IMR-90 (cell line): ENCODE measurements around the gene MERTK. TPM values are rescaled to one million over a fixed set of nuclear protein-coding genes. Genes with fewer than 3 reads are reported as not detected.

Experiments
- ATAC-seq: fragments of 200-7000 bp; cut with Tn5 transposase; 2 replicates; pipeline ENCODE4 v1.9.1; 2020; ENCODE audit warnings: low read depth, mild to moderate bottlenecking, moderate library complexity
- BruUV-seq: library from RNA; stranded (reverse); fragments of 400-500 nt; replicated peaks from 2 replicates; lab custom pipeline; 2021; lab: Mats Ljungman, UMichigan
- CTCF ChIA-PET: fragments of 300-600 bp; formaldehyde crosslinking; extraction: SDS; loops from one replicate; lab custom pipeline; 2021; ENCODE audit warnings: antibody characterized with exemption; lab: Yijun Ruan, JAX
- POLR2A ChIA-PET: fragments of 300-600 bp; sonication (Branson Sonifier 250); formaldehyde crosslinking; loops from one replicate; lab custom pipeline; 2022; ENCODE audit warnings: antibody characterized with exemption; ENCODE audit not compliant: unreplicated experiment; lab: Charles Lee
- DNase-seq: peaks from one replicate; pipeline ENCODE4 v3.0.0; 2013
- H2AFZ ChIP-seq: replicated peaks from 2 replicates; pipeline ENCODE3; 2013; ENCODE audit warnings: low read length, mild to moderate bottlenecking; ENCODE audit not compliant: poor library complexity
- H2AK5ac ChIP-seq: 2 replicates; pipeline ENCODE4 v1.6.1; 2013; ENCODE audit warnings: low read depth, low read length, inconsistent platforms
- H2AK9ac ChIP-seq: replicated peaks from 2 replicates; pipeline ENCODE3; 2013; ENCODE audit warnings: mild to moderate bottlenecking, low read depth, low read length, moderate library complexity; ENCODE audit not compliant: poor library complexity
- H2BK120ac ChIP-seq: 2 replicates; pipeline ENCODE4 v1.6.1; 2013; ENCODE audit warnings: low read depth, low read length, inconsistent platforms
- H2BK15ac ChIP-seq: 3 replicates; pipeline ENCODE4 v1.6.1; 2013; ENCODE audit warnings: low read depth, low read length, inconsistent platforms
- H2BK20ac ChIP-seq: 2 replicates; pipeline ENCODE4 v1.6.1; 2013; ENCODE audit warnings: low read depth, mild to moderate bottlenecking, inconsistent platforms, low read length, moderate library complexity
- H2BK5ac ChIP-seq: 2 replicates; pipeline ENCODE4 v1.6.1; 2013; ENCODE audit warnings: mild to moderate bottlenecking, low read depth, low read length, inconsistent platforms; ENCODE audit not compliant: poor library complexity, severe bottlenecking
- H3K14ac ChIP-seq: replicated peaks from 2 replicates; pipeline ENCODE4 v1.6.1; 2013; ENCODE audit warnings: low read depth, low read length, inconsistent platforms
- H3K18ac ChIP-seq: 2 replicates; pipeline ENCODE4 v1.6.1; 2013; ENCODE audit warnings: low read depth, low read length, control low read depth
- H3K23ac ChIP-seq: 2 replicates; pipeline ENCODE4 v1.6.1; 2013; ENCODE audit warnings: low read depth, low read length, inconsistent platforms
- H3K27ac ChIP-seq: 2 replicates; pipeline ENCODE4 v1.5.1; 2013; ENCODE audit warnings: mild to moderate bottlenecking, control low read depth, low read length; ENCODE audit not compliant: insufficient read depth
- H3K27me3 ChIP-seq: 2 replicates; pipeline ENCODE4 v1.6.1; 2013; ENCODE audit warnings: low read length; ENCODE audit not compliant: control insufficient read depth, insufficient read depth
- H3K36me3 ChIP-seq: 2 replicates; pipeline ENCODE4 v1.6.1; 2013; ENCODE audit warnings: low read length, mixed read lengths; ENCODE audit not compliant: control insufficient read depth, insufficient read depth
- H3K4ac ChIP-seq: 2 replicates; pipeline ENCODE4 v1.6.1; 2013; ENCODE audit warnings: low read depth, low read length, inconsistent platforms
- H3K4me1 ChIP-seq: 2 replicates; pipeline ENCODE4 v1.6.1; 2013; ENCODE audit warnings: low read length, mixed read lengths; ENCODE audit not compliant: control insufficient read depth, insufficient read depth
- H3K4me2 ChIP-seq: 2 replicates; pipeline ENCODE4 v1.6.1; 2013; ENCODE audit warnings: low read depth, mild to moderate bottlenecking, control low read depth, low read length, moderate library complexity
- H3K4me3 ChIP-seq: 2 replicates; pipeline ENCODE4 v1.5.1; 2013; ENCODE audit warnings: low read depth, mild to moderate bottlenecking, control low read depth, low read length, moderate library complexity; ENCODE audit not compliant: insufficient read depth
- H3K56ac ChIP-seq: 2 replicates; pipeline ENCODE4 v1.6.1; 2013; ENCODE audit warnings: low read length, inconsistent platforms; ENCODE audit not compliant: insufficient read depth; ENCODE audit errors: extremely low read depth
- H3K79me1 ChIP-seq, 2 experiments: 2 replicates each; pipeline ENCODE4 v1.6.1; 2013; ENCODE audit warnings: low read length in 2 of 2, inconsistent platforms in 1 of 2, low read depth in 1 of 2
- H3K9ac ChIP-seq: 2 replicates; pipeline ENCODE4 v1.6.1; 2013; ENCODE audit warnings: low read depth, low read length, control low read depth
- H3K9me1 ChIP-seq: 2 replicates; pipeline ENCODE4 v1.6.1; 2013; ENCODE audit warnings: low read length, inconsistent platforms; ENCODE audit not compliant: insufficient read depth
- H3K9me3 ChIP-seq: 2 replicates; pipeline ENCODE4 v1.6.1; 2013; ENCODE audit warnings: low read length; ENCODE audit not compliant: control insufficient read depth, insufficient read depth
- H4K20me1 ChIP-seq: 2 replicates; pipeline ENCODE4 v1.6.1; 2013; ENCODE audit warnings: low read length, inconsistent platforms; ENCODE audit not compliant: insufficient read depth
- H4K5ac ChIP-seq: 2 replicates; pipeline ENCODE4 v1.6.1; 2013; ENCODE audit warnings: mild to moderate bottlenecking, low read depth, low read length, control low read depth
- H4K8ac ChIP-seq, 2 experiments: 2 replicates each; pipeline ENCODE4 v1.6.1; 2013; ENCODE audit warnings: low read depth in 2 of 2, low read length in 2 of 2, control low read depth in 1 of 2, inconsistent platforms in 1 of 2
- H4K91ac ChIP-seq: 2 replicates; pipeline ENCODE4 v1.6.1; 2013; ENCODE audit warnings: low read depth, low read length, inconsistent platforms; ENCODE audit not compliant: insufficient read depth
- BHLHE40 ChIP-seq: fragments of 150-350 bp; IDR thresholded peaks from 2 replicates; pipeline ENCODE4 v1.6.1; 2016; ENCODE audit warnings: mild to moderate bottlenecking, low read depth, low read length
- CEBPB ChIP-seq: IDR thresholded peaks from 2 replicates; pipeline ENCODE4 v1.6.1; 2012; ENCODE audit warnings: low read depth, low read length, improper control_type of control experiment
- FOS ChIP-seq: fragments of 150-350 bp; IDR thresholded peaks from 2 replicates; pipeline ENCODE4 v1.6.1; 2016; ENCODE audit warnings: low read depth, low read length
- MAFK ChIP-seq: IDR thresholded peaks from 2 replicates; pipeline ENCODE4 v1.6.1; 2012; ENCODE audit warnings: low read depth, low read length, improper control_type of control experiment
- MAZ ChIP-seq: IDR thresholded peaks from 2 replicates; pipeline ENCODE4 v1.6.1; 2012; ENCODE audit warnings: low read depth, mild to moderate bottlenecking, low read length, improper control_type of control experiment, moderate library complexity, borderline replicate concordance
- MXI1 ChIP-seq: IDR thresholded peaks from 2 replicates; pipeline ENCODE4 v1.6.1; 2012; ENCODE audit warnings: low read depth, mild to moderate bottlenecking, low read length, moderate library complexity, borderline replicate concordance
- NFE2L2 ChIP-seq: fragments of 150-350 bp; IDR thresholded peaks from 2 replicates; pipeline ENCODE4 v1.6.1; 2016; ENCODE audit warnings: low read depth, mild to moderate bottlenecking, low read length
- POLR2A ChIP-seq: IDR thresholded peaks from 2 replicates; pipeline ENCODE4 v1.6.1; 2012; ENCODE audit warnings: mild to moderate bottlenecking, low read depth, low read length
- RCOR1 ChIP-seq: IDR thresholded peaks from 2 replicates; pipeline ENCODE4 v1.6.1; 2012; ENCODE audit warnings: mild to moderate bottlenecking, low read length, improper control_type of control experiment; ENCODE audit not compliant: insufficient replicate concordance
- RFX5 ChIP-seq: IDR thresholded peaks from 2 replicates; pipeline ENCODE4 v1.8.0; 2012; ENCODE audit warnings: low read depth, mild to moderate bottlenecking, low read length, moderate library complexity
- SMC3 ChIP-seq: fragments of 150-350 bp; IDR thresholded peaks from 2 replicates; pipeline ENCODE4 v1.6.1; 2016; ENCODE audit warnings: low read depth, mild to moderate bottlenecking, antibody characterized with exemption, low read length, moderate library complexity
- WGBS, 2 experiments: methylation state at CpG; one replicate each; pipeline versions ENCODE4 v1.1.5 to v1.1.7; 2013; ENCODE audit warnings: missing lambda C conversion rate in 2 of 2; ENCODE audit not compliant: insufficient read length in 1 of 2; ENCODE audit errors: extremely low coverage in 2 of 2; 5-methylcytosine and 5-hydroxymethylcytosine counted together
- dilution Hi-C: fragments of 300-500 bp; cut with HindIII; formaldehyde crosslinking; loops from one replicate; pipeline ENCODE4 v1.14.3; 2018; ENCODE audit warnings: low sequenced_read_pairs; ENCODE audit not compliant: unreplicated experiment
- in situ Hi-C: fragments of 300-500 bp; cut with MboI; formaldehyde crosslinking; loops from 3 replicates; pipeline ENCODE4 v1.14.3; 2019; ENCODE audit warnings: low sequenced_read_pairs, inconsistent platforms, mixed read lengths
- intact Hi-C: fragments of 100-400 bp; cut with micrococcal nuclease; formaldehyde crosslinking; loops from 2 replicates; pipeline ENCODE4 v1.10.0; 2022
- polyA plus RNA-seq, 3 experiments: library from polyadenylated mRNA; depleted of rRNA; stranded (reverse); fragments of >200 nt; gene quantifications; 2 replicates each; pipeline ENCODE4 v1.2.3, GENCODE V29; 2012; ENCODE audit warnings: low replicate concordance in 1 of 3
- total RNA-seq: library from RNA; depleted of rRNA; stranded (reverse); fragments of >200 nt; gene quantifications from 2 replicates; pipeline ENCODE4 v1.2.3, GENCODE V29; 2012
- TF ChIP-seq, protein P1 (sequence below): fragments of 150-350 bp; IDR thresholded peaks from 2 replicates; pipeline ENCODE4 v1.6.1; 2017; ENCODE audit warnings: mild to moderate bottlenecking, antibody characterized with exemption, low read length, low read depth
- TF ChIP-seq, protein P2 (sequence below): fragments of 150-350 bp; IDR thresholded peaks from 2 replicates; pipeline ENCODE4 v1.6.1; 2016; ENCODE audit warnings: low read depth, mild to moderate bottlenecking, low read length, moderate library complexity, borderline replicate concordance
- TF ChIP-seq, protein P3 (sequence below): conservative IDR thresholded peaks from 2 replicates; pipeline ENCODE4 v1.5.1; 2012; ENCODE audit warnings: mild to moderate bottlenecking, low read depth, low read length, improper control_type of control experiment

Gene MERTK
- total and polyA plus RNA-seq, 2 of the 4 experiments (the other 2 are of a cell fraction): 0.36 to 0.62 TPM

DNA sequence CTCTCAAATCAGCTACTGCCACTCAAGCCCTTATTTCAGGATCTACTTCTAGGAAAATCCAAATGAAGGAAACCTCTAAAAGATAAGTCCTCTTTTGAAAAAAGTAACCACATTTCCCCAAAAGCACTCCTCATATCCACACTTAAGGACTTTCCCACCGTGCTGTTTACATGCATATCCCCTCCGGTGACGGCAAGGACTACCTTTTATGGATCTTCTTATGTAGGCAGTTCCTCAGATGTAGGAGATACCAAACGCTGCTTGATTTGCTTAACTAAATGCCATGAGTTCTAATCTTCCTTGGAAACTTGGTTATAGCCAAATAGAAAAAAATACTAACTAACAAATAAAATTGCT is 149.8 kb downstream of the MERTK start:
- ChIA-PET CTCF (interaction anchor here (0.5 to 1.0 kb wide), 3 partner anchors 10 to 161 kb away, joined by 3 to 4 read pairs (median 3); no protein-coding TSS in a partner anchor), POLR2A (no interaction called here)
- no peak overlapping the region for H2BK15ac ChIP-seq
- no peak overlapping the region for H3K4me2 ChIP-seq
- H2BK20ac ChIP-seq: no peak overlapping the region
- H3K4ac ChIP-seq: no peak overlapping the region
- H3K9ac ChIP-seq: no peak overlapping the region
- no peaks in the 10 kb centered on the region for H3K36me3 ChIP-seq
- H2AK5ac ChIP-seq: no peak overlapping the region
- no peak overlapping the region for H2BK120ac ChIP-seq
- H3K27ac ChIP-seq: no peak overlapping the region
- H4K91ac ChIP-seq: no peak overlapping the region
- H3K56ac ChIP-seq: no peak overlapping the region
- in situ Hi-C loops (loop anchor here (5.0 kb wide), 1 partner anchor 156 kb away; no protein-coding TSS in a partner anchor), dilution Hi-C loops (no loop called here), intact Hi-C loops (loop anchor here (1.0 kb wide), 1 partner anchor 161 kb away; no protein-coding TSS in a partner anchor)
- ATAC-seq: no peak
- H3K23ac ChIP-seq: no peak overlapping the region
- H2AK9ac ChIP-seq: no peak overlapping the region
- no peaks in the 10 kb centered on the region; the same call in 1 of the 2 replicates for H3K9me1 ChIP-seq
- no peak overlapping the region for H2AFZ ChIP-seq
- peaks cover 0 to 1% of the 10 kb centered on the region in 2 experiments; a peak in 2 of 4 replicates for H3K79me1 ChIP-seq
- WGBS, 2 experiments: no CpG with 5 or more reads among the region's 4 CpGs
- no peak overlapping the region for H3K4me3 ChIP-seq
- H3K4me1 ChIP-seq: no peaks in the 10 kb centered on the region
- no peak overlapping the region for H3K18ac ChIP-seq
- peaks cover 14% of the 10 kb centered on the region for H3K9me3 ChIP-seq
- H2BK5ac ChIP-seq: no peak overlapping the region
- H4K5ac ChIP-seq: no peak overlapping the region
- no peak overlapping the region for H3K14ac ChIP-seq
- H3K27me3 ChIP-seq: no peaks in the 10 kb centered on the region
- no peak for DNase-seq
- H4K20me1 ChIP-seq: no peaks in the 10 kb centered on the region
- TF ChIP-seq FOS (no peak), MAFK (no peak), RFX5 (no peak), SMC3 (no peak), BHLHE40 (no peak), NFE2L2 (no peak), POLR2A (no peak), CEBPB (no peak), MXI1 (no peak), RCOR1 (no peak), MAZ (no peak)
- TF ChIP-seq, protein P1, sequence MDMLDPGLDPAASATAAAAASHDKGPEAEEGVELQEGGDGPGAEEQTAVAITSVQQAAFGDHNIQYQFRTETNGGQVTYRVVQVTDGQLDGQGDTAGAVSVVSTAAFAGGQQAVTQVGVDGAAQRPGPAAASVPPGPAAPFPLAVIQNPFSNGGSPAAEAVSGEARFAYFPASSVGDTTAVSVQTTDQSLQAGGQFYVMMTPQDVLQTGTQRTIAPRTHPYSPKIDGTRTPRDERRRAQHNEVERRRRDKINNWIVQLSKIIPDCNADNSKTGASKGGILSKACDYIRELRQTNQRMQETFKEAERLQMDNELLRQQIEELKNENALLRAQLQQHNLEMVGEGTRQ: no peak
- TF ChIP-seq, protein P2, sequence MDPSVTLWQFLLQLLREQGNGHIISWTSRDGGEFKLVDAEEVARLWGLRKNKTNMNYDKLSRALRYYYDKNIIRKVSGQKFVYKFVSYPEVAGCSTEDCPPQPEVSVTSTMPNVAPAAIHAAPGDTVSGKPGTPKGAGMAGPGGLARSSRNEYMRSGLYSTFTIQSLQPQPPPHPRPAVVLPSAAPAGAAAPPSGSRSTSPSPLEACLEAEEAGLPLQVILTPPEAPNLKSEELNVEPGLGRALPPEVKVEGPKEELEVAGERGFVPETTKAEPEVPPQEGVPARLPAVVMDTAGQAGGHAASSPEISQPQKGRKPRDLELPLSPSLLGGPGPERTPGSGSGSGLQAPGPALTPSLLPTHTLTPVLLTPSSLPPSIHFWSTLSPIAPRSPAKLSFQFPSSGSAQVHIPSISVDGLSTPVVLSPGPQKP: no peak
- TF ChIP-seq, protein P3, sequence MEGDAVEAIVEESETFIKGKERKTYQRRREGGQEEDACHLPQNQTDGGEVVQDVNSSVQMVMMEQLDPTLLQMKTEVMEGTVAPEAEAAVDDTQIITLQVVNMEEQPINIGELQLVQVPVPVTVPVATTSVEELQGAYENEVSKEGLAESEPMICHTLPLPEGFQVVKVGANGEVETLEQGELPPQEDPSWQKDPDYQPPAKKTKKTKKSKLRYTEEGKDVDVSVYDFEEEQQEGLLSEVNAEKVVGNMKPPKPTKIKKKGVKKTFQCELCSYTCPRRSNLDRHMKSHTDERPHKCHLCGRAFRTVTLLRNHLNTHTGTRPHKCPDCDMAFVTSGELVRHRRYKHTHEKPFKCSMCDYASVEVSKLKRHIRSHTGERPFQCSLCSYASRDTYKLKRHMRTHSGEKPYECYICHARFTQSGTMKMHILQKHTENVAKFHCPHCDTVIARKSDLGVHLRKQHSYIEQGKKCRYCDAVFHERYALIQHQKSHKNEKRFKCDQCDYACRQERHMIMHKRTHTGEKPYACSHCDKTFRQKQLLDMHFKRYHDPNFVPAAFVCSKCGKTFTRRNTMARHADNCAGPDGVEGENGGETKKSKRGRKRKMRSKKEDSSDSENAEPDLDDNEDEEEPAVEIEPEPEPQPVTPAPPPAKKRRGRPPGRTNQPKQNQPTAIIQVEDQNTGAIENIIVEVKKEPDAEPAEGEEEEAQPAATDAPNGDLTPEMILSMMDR: no peak
- no peak overlapping the region for H4K8ac ChIP-seq
- no TSS peak for BruUV-seq
